Hepatocyte (in vitro differentiated cells): ENCODE data around the gene PPP2R5C. TPM values are rescaled to one million over a fixed set of nuclear protein-coding genes. Genes with fewer than 3 reads are reported as not detected.
A peak's percentile ranks its signal among the peaks of the same experiment; 100 is the strongest.

Experiments used
- DNase-seq: peaks from one replicate; pipeline ENCODE4 v3.0.0-alpha.2; 2016; ENCODE audit warnings: low spot score
- H2AFZ ChIP-seq: fragments of 200-600 bp; sonication (generic); 2 replicates; pipeline ENCODE4 v1.6.0; 2016; ENCODE audit warnings: antibody characterized with exemption, mild to moderate bottlenecking
- H3K27ac ChIP-seq: fragments of 200-600 bp; sonication (generic); 2 replicates; pipeline ENCODE4 v1.5.1; 2016; ENCODE audit warnings: mild to moderate bottlenecking
- H3K27me3 ChIP-seq: fragments of 200-600 bp; sonication (generic); 2 replicates; pipeline ENCODE4 v1.6.1; 2016
- H3K36me3 ChIP-seq: fragments of 200-600 bp; sonication (generic); replicated peaks from 2 replicates; pipeline ENCODE4 v1.5.1; 2016; ENCODE audit warnings: low read depth; ENCODE audit not compliant: insufficient read depth
- H3K4me1 ChIP-seq: fragments of 200-600 bp; sonication (generic); 2 replicates; pipeline ENCODE4 v1.5.1; 2016; ENCODE audit warnings: mild to moderate bottlenecking, moderate library complexity; ENCODE audit not compliant: insufficient read depth
- H3K4me2 ChIP-seq: fragments of 200-600 bp; sonication (generic); 2 replicates; pipeline ENCODE4 v1.6.0; 2016
- H3K4me3 ChIP-seq: fragments of 200-600 bp; sonication (generic); 2 replicates; pipeline ENCODE4 v1.5.1; 2016; ENCODE audit warnings: mild to moderate bottlenecking
- H3K79me2 ChIP-seq: fragments of 200-600 bp; sonication (generic); 2 replicates; pipeline ENCODE4 v1.6.0; 2017; ENCODE audit warnings: mild to moderate bottlenecking
- H3K9me2 ChIP-seq: fragments of 200-600 bp; sonication (generic); replicated peaks from 2 replicates; pipeline ENCODE4 v1.6.0; 2017; ENCODE audit warnings: mild to moderate bottlenecking; ENCODE audit not compliant: insufficient read depth
- H3K9me3 ChIP-seq: fragments of 200-600 bp; sonication (generic); 2 replicates; pipeline ENCODE4 v1.5.1; 2016; ENCODE audit warnings: low read depth, mild to moderate bottlenecking
- H4K20me1 ChIP-seq: fragments of 200-600 bp; sonication (generic); 2 replicates; pipeline ENCODE4 v1.6.0; 2016; ENCODE audit warnings: mild to moderate bottlenecking; ENCODE audit not compliant: insufficient read depth, poor library complexity, severe bottlenecking
- EZH2 ChIP-seq: fragments of 200-600 bp; sonication (generic); IDR thresholded peaks from 2 replicates; pipeline ENCODE4 v1.6.1; 2016; ENCODE audit warnings: antibody characterized with exemption, mild to moderate bottlenecking, borderline replicate concordance
- EZH2phosphoT487 ChIP-seq: fragments of 200-600 bp; sonication (generic); IDR thresholded peaks from one replicate; pipeline ENCODE4 v1.6.1; 2018; ENCODE audit warnings: antibody characterized with exemption, mild to moderate bottlenecking, low read depth, moderate library complexity; ENCODE audit not compliant: unreplicated experiment, severe bottlenecking
- WGBS: methylation state at CpG from one replicate; pipeline ENCODE4 v1.1.6; 2016; ENCODE audit warnings: low lambda C conversion rate; ENCODE audit errors: missing lambda C conversion rate; 5-methylcytosine and 5-hydroxymethylcytosine counted together
- polyA plus RNA-seq: library from polyadenylated mRNA; unstranded; fragments of >200 nt; fragmentation: Nextera tagmentation; extraction: Ambion mirVana; gene quantifications from 2 replicates; pipeline ENCODE4 v1.2.1, GENCODE V29; 2016
- total RNA-seq: library from RNA; depleted of rRNA; stranded (reverse); fragments of >200 nt; gene quantifications from 2 replicates; pipeline ENCODE4 v1.2.3, GENCODE V29; 2014
- TF ChIP-seq, protein P1 (sequence below): fragments of 200-600 bp; sonication (generic); IDR thresholded peaks from 2 replicates; pipeline ENCODE4 v1.5.1; 2016; ENCODE audit warnings: antibody characterized with exemption, mild to moderate bottlenecking; ENCODE audit not compliant: poor library complexity

Gene PPP2R5C
- total and polyA plus RNA-seq, 2 experiments from 2014 or later, result 47.4 to 78.0 TPM

DNA sequence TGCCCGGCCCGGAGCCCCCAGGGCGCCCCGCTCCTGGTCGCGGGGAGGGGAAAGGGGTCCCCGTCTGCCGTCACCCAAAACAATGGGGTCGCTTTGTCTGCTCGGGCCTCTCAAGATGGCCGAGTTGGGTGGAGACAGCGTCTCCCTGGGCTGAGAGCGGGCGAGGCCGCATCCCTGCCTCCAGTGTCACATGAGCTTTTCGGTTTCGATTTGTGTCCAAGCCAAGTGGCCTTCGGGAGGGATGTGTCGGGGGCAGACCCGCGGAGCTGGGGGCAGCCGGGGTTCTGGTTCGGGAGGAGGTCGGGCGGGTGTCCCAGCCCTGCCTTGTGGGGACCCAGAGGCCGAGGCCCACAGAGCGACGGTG, 203.7 kb downstream of the PPP2R5C start:
- Histone ChIP-seq H3K36me3 (no peaks in the 10 kb centered on the region), H3K4me3 (peak overlapping the region; percentile 99), H3K9me2 (no peaks in the 10 kb centered on the region), H3K27me3 (no peaks in the 10 kb centered on the region), H3K27ac (peak overlapping the region; percentile 98), H3K9me3 (no peaks in the 10 kb centered on the region), H2AFZ (peak overlapping the region; percentile 85), H3K79me2 (peaks cover 57% of the 10 kb centered on the region), H3K4me2 (peak overlapping the region; percentile 76), H4K20me1 (peaks cover 34% of the 10 kb centered on the region), H3K4me1 (peaks cover 9% of the 10 kb centered on the region)
- peak; percentile 83 for DNase-seq
- TF ChIP-seq EZH2phosphoT487 (no peak), EZH2 (no peak)
- TF ChIP-seq, protein P1, sequence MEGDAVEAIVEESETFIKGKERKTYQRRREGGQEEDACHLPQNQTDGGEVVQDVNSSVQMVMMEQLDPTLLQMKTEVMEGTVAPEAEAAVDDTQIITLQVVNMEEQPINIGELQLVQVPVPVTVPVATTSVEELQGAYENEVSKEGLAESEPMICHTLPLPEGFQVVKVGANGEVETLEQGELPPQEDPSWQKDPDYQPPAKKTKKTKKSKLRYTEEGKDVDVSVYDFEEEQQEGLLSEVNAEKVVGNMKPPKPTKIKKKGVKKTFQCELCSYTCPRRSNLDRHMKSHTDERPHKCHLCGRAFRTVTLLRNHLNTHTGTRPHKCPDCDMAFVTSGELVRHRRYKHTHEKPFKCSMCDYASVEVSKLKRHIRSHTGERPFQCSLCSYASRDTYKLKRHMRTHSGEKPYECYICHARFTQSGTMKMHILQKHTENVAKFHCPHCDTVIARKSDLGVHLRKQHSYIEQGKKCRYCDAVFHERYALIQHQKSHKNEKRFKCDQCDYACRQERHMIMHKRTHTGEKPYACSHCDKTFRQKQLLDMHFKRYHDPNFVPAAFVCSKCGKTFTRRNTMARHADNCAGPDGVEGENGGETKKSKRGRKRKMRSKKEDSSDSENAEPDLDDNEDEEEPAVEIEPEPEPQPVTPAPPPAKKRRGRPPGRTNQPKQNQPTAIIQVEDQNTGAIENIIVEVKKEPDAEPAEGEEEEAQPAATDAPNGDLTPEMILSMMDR, result no peak
- under 1% methylated on average over 24 of the region's 28 CpGs for WGBS

DNA sequence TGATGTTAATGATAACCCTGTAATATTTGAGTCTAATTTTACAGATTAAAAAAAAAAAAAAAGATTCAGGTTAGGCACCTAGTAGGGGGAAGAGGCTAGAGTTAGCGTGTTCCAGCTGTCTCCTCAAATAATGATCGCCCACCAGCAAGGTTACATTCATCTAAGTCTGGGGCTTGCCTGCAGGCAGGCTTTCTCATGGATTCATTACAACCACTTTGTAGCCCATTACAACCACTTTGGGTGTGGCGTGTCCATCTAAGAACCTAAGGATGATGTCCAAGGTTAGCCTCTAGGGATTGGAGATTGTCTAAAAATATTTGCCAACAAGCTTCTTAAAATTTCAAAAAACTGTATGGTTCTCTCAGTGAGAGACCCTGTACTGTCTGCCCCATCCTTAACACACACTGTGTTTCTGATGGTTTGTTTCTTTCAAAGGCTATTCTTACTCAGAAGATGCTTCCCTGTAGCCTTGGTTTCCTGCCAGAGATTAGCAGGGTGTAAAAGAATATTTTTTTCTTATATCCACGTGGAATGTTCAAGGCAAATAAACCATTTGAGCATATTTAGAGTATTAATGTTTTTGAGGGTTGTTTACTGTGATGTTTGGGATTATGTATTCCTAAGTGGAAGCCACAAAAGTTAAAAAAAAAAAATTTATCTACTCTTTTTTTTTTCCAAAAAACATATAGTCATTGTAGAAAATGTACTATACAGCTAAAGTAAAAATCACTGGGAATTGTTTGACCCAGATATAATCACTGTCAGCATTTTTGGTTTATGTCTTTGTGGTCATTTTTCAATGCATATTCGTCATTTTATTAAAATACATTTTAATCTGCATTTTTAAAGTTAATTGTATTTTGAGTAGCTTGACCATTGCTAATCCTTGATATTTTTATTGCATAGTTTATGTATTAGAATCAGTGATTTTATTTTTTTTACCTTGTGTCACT, 204.5 kb downstream of the PPP2R5C start:
- H3K79me2 ChIP-seq, result peaks cover 66% of the 10 kb centered on the region
- H3K9me2 ChIP-seq, result no peaks in the 10 kb centered on the region
- H3K36me3 ChIP-seq, result no peaks in the 10 kb centered on the region
- H2AFZ ChIP-seq, result no peak overlapping the region
- H3K4me1 ChIP-seq, result peaks cover 9% of the 10 kb centered on the region
- peak overlapping the region; percentile 99 for H3K4me3 ChIP-seq
- peaks cover 38% of the 10 kb centered on the region for H4K20me1 ChIP-seq
- H3K4me2 ChIP-seq, result peak overlapping the region; percentile 76
- TF ChIP-seq EZH2, result no peak
- no peak for TF ChIP-seq EZH2phosphoT487
- TF ChIP-seq, protein P1, result no peak
- H3K27me3 ChIP-seq, result no peaks in the 10 kb centered on the region
- 40% methylated on average over 5 of the region's 5 CpGs for WGBS
- H3K27ac ChIP-seq, result peak overlapping the region; percentile 98
- no peak for DNase-seq
- H3K9me3 ChIP-seq, result no peaks in the 10 kb centered on the region

DNA sequence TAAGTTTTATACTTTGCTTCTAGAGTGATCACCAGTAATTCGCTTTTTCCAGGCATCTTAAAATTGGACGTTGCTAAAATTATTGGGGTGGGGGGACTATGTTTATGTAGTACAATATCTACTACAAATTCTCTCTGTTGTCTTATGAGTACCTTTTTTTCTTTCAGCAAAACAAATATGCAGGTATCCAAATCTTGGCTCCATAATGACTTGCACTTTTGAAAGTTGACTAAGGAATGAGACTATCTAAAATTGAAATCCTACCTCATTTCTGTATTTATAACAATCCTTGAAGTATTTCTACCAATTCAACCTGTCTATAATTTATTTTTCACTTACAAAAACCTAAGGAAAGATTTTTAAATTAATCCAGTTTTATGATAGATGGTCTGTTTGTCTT, 205.2 kb downstream of the PPP2R5C start:
- Histone ChIP-seq H3K9me3 (no peaks in the 10 kb centered on the region), H4K20me1 (peaks cover 45% of the 10 kb centered on the region), H3K9me2 (no peaks in the 10 kb centered on the region), H3K79me2 (peaks cover 73% of the 10 kb centered on the region), H2AFZ (no peak overlapping the region), H3K4me2 (peak overlapping the region; percentile 76), H3K27me3 (no peaks in the 10 kb centered on the region), H3K4me3 (no peak overlapping the region), H3K36me3 (no peaks in the 10 kb centered on the region), H3K27ac (no peak overlapping the region), H3K4me1 (peaks cover 8% of the 10 kb centered on the region)
- no peak for DNase-seq
- TF ChIP-seq EZH2phosphoT487, result no peak
- TF ChIP-seq EZH2, result no peak
- TF ChIP-seq, protein P1, result no peak
- 87% methylated on average over 2 of the region's 2 CpGs for WGBS
